HepG2 (cell line): Measurements from ENCODE around the gene DLST. TPM values are rescaled to one million over a fixed set of nuclear protein-coding genes. Genes with fewer than 3 reads are reported as not detected.

ENCODE experiments used
- DMAP1 ChIP-seq: IDR thresholded peaks from 2 replicates; pipeline ENCODE4 v1.6.1; 2016
- ETV5 ChIP-seq: IDR thresholded peaks from 2 replicates; pipeline ENCODE4 v1.6.1; 2018; ENCODE audit warnings: missing biosample characterization, missing genetic modification reagents, inconsistent platforms, borderline replicate concordance
- FOXK2 ChIP-seq: fragments of 450-650 bp; IDR thresholded peaks from 2 replicates; pipeline ENCODE4 v1.6.1; 2016
- FUBP1 ChIP-seq: sonication (generic); formaldehyde crosslinking; IDR thresholded peaks from 2 replicates; pipeline ENCODE4 v1.5.1; 2020; ENCODE audit warnings: missing genetic modification reagents, mild to moderate bottlenecking, borderline replicate concordance
- GATAD1 ChIP-seq: IDR thresholded peaks from 2 replicates; pipeline ENCODE4 v1.6.1; 2016; ENCODE audit warnings: missing genetic modification reagents, missing compliant biosample characterization
- HOXA5 ChIP-seq: sonication (generic); formaldehyde crosslinking; IDR thresholded peaks from 2 replicates; pipeline ENCODE4 v1.4.0; 2020; ENCODE audit warnings: missing genetic modification reagents
- KDM2A ChIP-seq: sonication (generic); formaldehyde crosslinking; IDR thresholded peaks from 2 replicates; pipeline ENCODE4 v1.4.0; 2020; ENCODE audit warnings: low read depth, missing genetic modification reagents, borderline replicate concordance
- MTA1 ChIP-seq: sonication (generic); formaldehyde crosslinking; IDR thresholded peaks from 2 replicates; pipeline ENCODE4 v1.4.0; 2020; ENCODE audit warnings: missing genetic modification reagents, mild to moderate bottlenecking, borderline replicate concordance
- MTF1 ChIP-seq: sonication (generic); formaldehyde crosslinking; IDR thresholded peaks from 2 replicates; pipeline ENCODE4 v1.5.0; 2020; ENCODE audit warnings: missing genetic modification reagents
- NR3C1 ChIP-seq: sonication (generic); formaldehyde crosslinking; IDR thresholded peaks from 2 replicates; pipeline ENCODE4 v1.4.0; 2020; ENCODE audit warnings: missing genetic modification reagents
- PCBP2 ChIP-seq: fragments of 200-400 bp; formaldehyde crosslinking; optimal IDR thresholded peaks from 2 replicates; pipeline ENCODE3; 2018; ENCODE audit warnings: low read length, low read depth; ENCODE audit not compliant: poor library complexity, severe bottlenecking
- RXRB ChIP-seq: IDR thresholded peaks from 2 replicates; pipeline ENCODE4 v1.6.1; 2016; ENCODE audit warnings: borderline replicate concordance, missing genetic modification reagents, missing compliant biosample characterization
- SMARCE1 ChIP-seq: fragments of 450-650 bp; IDR thresholded peaks from 2 replicates; pipeline ENCODE4 v1.6.1; 2017; ENCODE audit warnings: borderline replicate concordance
- SP2 ChIP-seq: sonication (generic); formaldehyde crosslinking; IDR thresholded peaks from 2 replicates; pipeline ENCODE4 v1.5.1; 2020; ENCODE audit warnings: mild to moderate bottlenecking, missing genetic modification reagents
- SRY ChIP-seq: sonication (generic); formaldehyde crosslinking; IDR thresholded peaks from 2 replicates; pipeline ENCODE4 v1.8.0; 2022; ENCODE audit warnings: mild to moderate bottlenecking, missing genetic modification reagents
- TEAD3 ChIP-seq: optimal IDR thresholded peaks from 2 replicates; pipeline ENCODE3; 2016; ENCODE audit warnings: borderline replicate concordance
- ZBTB46 ChIP-seq: sonication (generic); formaldehyde crosslinking; IDR thresholded peaks from 2 replicates; pipeline ENCODE4 v1.4.0; 2020; ENCODE audit warnings: mild to moderate bottlenecking, missing genetic modification reagents, borderline replicate concordance
- ZMAT3 ChIP-seq: sonication (generic); formaldehyde crosslinking; conservative IDR thresholded peaks from 2 replicates; pipeline ENCODE4 v1.7.0; 2021; ENCODE audit warnings: missing genetic modification reagents
- ZMAT5 ChIP-seq: sonication (generic); formaldehyde crosslinking; IDR thresholded peaks from 2 replicates; pipeline ENCODE4 v1.5.0; 2020; ENCODE audit warnings: mild to moderate bottlenecking, low read depth, missing genetic modification reagents, borderline replicate concordance
- ZNF10 ChIP-seq: sonication (generic); formaldehyde crosslinking; IDR thresholded peaks from 2 replicates; pipeline ENCODE4 v1.4.0; 2020; ENCODE audit warnings: mild to moderate bottlenecking, low read depth, missing genetic modification reagents, borderline replicate concordance
- ZNF18 ChIP-seq: sonication (generic); formaldehyde crosslinking; IDR thresholded peaks from 2 replicates; pipeline ENCODE4 v1.8.0; 2022; ENCODE audit warnings: mild to moderate bottlenecking, missing genetic modification reagents; ENCODE audit not compliant: insufficient replicate concordance
- ZNF235 ChIP-seq: sonication (generic); formaldehyde crosslinking; IDR thresholded peaks from 2 replicates; pipeline ENCODE4 v1.8.1; 2023; ENCODE audit warnings: mild to moderate bottlenecking, missing genetic modification reagents, borderline replicate concordance
- ZNF530 ChIP-seq: sonication (generic); formaldehyde crosslinking; IDR thresholded peaks from 2 replicates; pipeline ENCODE4 v1.5.0; 2020; ENCODE audit warnings: low read depth, mild to moderate bottlenecking, missing genetic modification reagents
- ZNF569 ChIP-seq: sonication (generic); formaldehyde crosslinking; IDR thresholded peaks from 2 replicates; pipeline ENCODE4 v1.5.0; 2020; ENCODE audit warnings: mild to moderate bottlenecking, missing genetic modification reagents, moderate library complexity, borderline replicate concordance
- ZNF788 ChIP-seq: sonication (generic); formaldehyde crosslinking; IDR thresholded peaks from 2 replicates; pipeline ENCODE4 v1.5.0; 2020; ENCODE audit warnings: mild to moderate bottlenecking, missing genetic modification reagents, borderline replicate concordance
- ZSCAN25 ChIP-seq: sonication (generic); formaldehyde crosslinking; IDR thresholded peaks from 2 replicates; pipeline ENCODE4 v1.8.0; 2022; ENCODE audit warnings: mild to moderate bottlenecking, missing genetic modification reagents
- polyA plus RNA-seq, 8 experiments: library from polyadenylated mRNA; depleted of rRNA in 3 of 8; stranded (reverse) in 7 of 8; unstranded in 1 of 8; fragments of >200 nt; fragmentation: Illumina TruSeq in 4 of 8; extraction: Trizol in 4 of 8; gene quantifications; 2 replicates each; pipeline versions ENCODE4 v1.2.1 to v1.2.3, GENCODE V29; 2011 to 2016; ENCODE audit warnings: low read depth in 4 of 8, missing spikeins in 1 of 8, mixed read lengths in 1 of 8; ENCODE audit not compliant: insufficient read depth in 1 of 8
- total RNA-seq, 5 experiments: library from RNA; depleted of rRNA; stranded (reverse); fragments of >200 nt; fragmentation: Illumina TruSeq; extraction: Trizol; gene quantifications; 2 replicates each; pipeline ENCODE4 v1.2.3, GENCODE V29; 2016; ENCODE audit warnings: low read depth in 1 of 5

DLST gene
- total and polyA plus RNA-seq, 2 of the 13 experiments (the other 11 are each of a cell fraction or from before 2014, with no cell fraction given) = 56.5 to 94.3 TPM

GRCh38 chr14:74922752-74923401 is 41.2 kb downstream of the DLST start, which contains the start of gene RPS6KL1 (continued):
- TF ChIP-seq ZNF569 (CRISPR knock-in tag) (no peak), ZNF10 (no peak), ZNF18 (CRISPR knock-in tag) (no peak), NR3C1 (no peak), SRY (CRISPR knock-in tag) (0 out of 2 replicates have a peak, but pooled peaks have one; percentile 27), SP2 (peak; percentile 42; the same call in 1 of the 2 replicates), SMARCE1 (no peak), FUBP1 (CRISPR knock-in tag) (no peak), MTA1 (CRISPR knock-in tag) (no peak), HOXA5 (CRISPR knock-in tag) (no peak), ZMAT5 (CRISPR knock-in tag) (no peak), TEAD3 (CRISPR knock-in tag) (no peak), ZNF235 (CRISPR knock-in tag) (no peak), ZNF530 (no peak), FOXK2 (no peak), PCBP2 (no peak), DMAP1 (peak; percentile 58; the same call in 1 of the 2 replicates), GATAD1 (CRISPR knock-in tag) (peak; percentile 75), ZSCAN25 (CRISPR knock-in tag) (no peak), ZMAT3 (CRISPR knock-in tag) (no peak; the same call in 1 of the 2 replicates), RXRB (CRISPR knock-in tag) (no peak), KDM2A (CRISPR knock-in tag) (peak; percentile 73; the same call in 1 of the 2 replicates), ETV5 (CRISPR knock-in tag) (peak; percentile 19; the same call in 1 of the 2 replicates), MTF1 (no peak), ZNF788 (no peak), ZBTB46 (CRISPR knock-in tag) (no peak)
